Naive thymus-derived CD4-positive, alpha-beta T cell (primary cell): ENCODE measurements around the gene DOCK2. TPM values are rescaled to one million over a fixed set of nuclear protein-coding genes. Genes with fewer than 3 reads are reported as not detected.
"Not testable (repeated sequence)": the region's sequence is repeated elsewhere in the genome, so short reads cannot be mapped to it uniquely, and the experiment has no call there.

ENCODE experiments used
- ATAC-seq: fragments of 150-1000 bp; cut with Tn5 transposase; 2 replicates; pipeline ENCODE4 v1.10.0; 2021; ENCODE audit warnings: mild to moderate bottlenecking, moderate library complexity
- CTCF ChIA-PET: fragments of 350-600 bp; sonication (Branson Sonifier 250); formaldehyde crosslinking; loops from one replicate; lab custom pipeline; 2021; ENCODE audit warnings: antibody characterized with exemption; lab: Charles Lee
- POLR2A ChIA-PET: fragments of 350-600 bp; sonication (Branson Sonifier 250); formaldehyde crosslinking; loops from one replicate; lab custom pipeline; 2021; ENCODE audit warnings: antibody characterized with exemption, inconsistent platforms; lab: Charles Lee
- DNase-seq, 9 donors: peaks; one replicate each; pipeline versions ENCODE4 v3.0.0 to v3.0.0-alpha.2; 2020 to 2022; ENCODE audit warnings: mixed read lengths in 1 of 9
- H3K27ac ChIP-seq: one replicate; pipeline ENCODE4 v1.7.0; 2013; ENCODE audit warnings: mild to moderate bottlenecking, low read depth, low read length, moderate library complexity
- H3K27me3 ChIP-seq, 2 donors: one replicate each; pipeline ENCODE4 v1.7.0; 2013; ENCODE audit warnings: low read length in 2 of 2, mild to moderate bottlenecking in 2 of 2, moderate library complexity in 2 of 2; ENCODE audit not compliant: control insufficient read depth in 2 of 2, insufficient read depth in 2 of 2
- H3K36me3 ChIP-seq, 3 experiments: 1 replicate in 2 of 3; 2 replicates in 1 of 3; pipeline ENCODE4 v1.7.0; 2013; ENCODE audit warnings: low read length in 3 of 3, mild to moderate bottlenecking in 3 of 3, moderate library complexity in 1 of 3; ENCODE audit not compliant: insufficient read depth in 3 of 3, control insufficient read depth in 2 of 3
- H3K4me1 ChIP-seq, 2 donors: one replicate each; pipeline ENCODE4 v1.7.0; 2013; ENCODE audit warnings: low read length in 2 of 2, mild to moderate bottlenecking in 2 of 2, moderate library complexity in 1 of 2; ENCODE audit not compliant: control insufficient read depth in 2 of 2, insufficient read depth in 2 of 2
- H3K4me3 ChIP-seq: 2 replicates; pipeline ENCODE4 v1.7.0; 2013; ENCODE audit warnings: mild to moderate bottlenecking, low read length
- H3K9me3 ChIP-seq, 3 experiments: 1 replicate in 2 of 3; 2 replicates in 1 of 3; pipeline ENCODE4 v1.7.0; 2013; ENCODE audit warnings: low read length in 3 of 3; ENCODE audit not compliant: control insufficient read depth in 2 of 3
- H3K27ac Mint-ChIP-seq, 9 donors: one replicate each; pipeline ENCODE4 v1.8.0; 2020 to 2022; ENCODE audit warnings: mixed read lengths in 9 of 9, mild to moderate bottlenecking in 8 of 9, moderate library complexity in 5 of 9, inconsistent platforms in 2 of 9
- H3K27me3 Mint-ChIP-seq, 5 donors: one replicate each; pipeline ENCODE4 v1.8.0; 2021 to 2022; ENCODE audit warnings: mixed read lengths in 5 of 5, mild to moderate bottlenecking in 1 of 5
- H3K36me3 Mint-ChIP-seq, 5 donors: one replicate each; pipeline ENCODE4 v1.8.0; 2020 to 2022; ENCODE audit warnings: mixed read lengths in 5 of 5, mild to moderate bottlenecking in 3 of 5, inconsistent platforms in 1 of 5
- H3K4me1 Mint-ChIP-seq, 7 donors: one replicate each; pipeline ENCODE4 v1.8.0; 2020 to 2022; ENCODE audit warnings: mixed read lengths in 7 of 7, mild to moderate bottlenecking in 3 of 7, inconsistent platforms in 1 of 7
- H3K4me3 Mint-ChIP-seq, 10 donors: one replicate each; pipeline ENCODE4 v1.8.0; 2020 to 2022; ENCODE audit warnings: mild to moderate bottlenecking in 10 of 10, mixed read lengths in 10 of 10, moderate library complexity in 6 of 10, inconsistent platforms in 2 of 10
- H3K9me3 Mint-ChIP-seq, 11 donors: one replicate each; pipeline ENCODE4 v1.8.0; 2020 to 2022; ENCODE audit warnings: mixed read lengths in 11 of 11, mild to moderate bottlenecking in 4 of 11, inconsistent platforms in 1 of 11, moderate library complexity in 1 of 11
- intact Hi-C, 2 donors: fragments of 100-400 bp; cut with micrococcal nuclease; formaldehyde crosslinking; loops; one replicate each; pipeline ENCODE4 v1.15.1; 2023
- polyA plus RNA-seq, 2 donors: library from polyadenylated mRNA; unstranded; fragments of 300-500 nt; fragmentation: Illumina TruSeq; gene quantifications; one replicate each; pipeline ENCODE4 v1.2.3, GENCODE V29; 2021
- total RNA-seq, 6 experiments: library from RNA in 5 of 6; stranded (reverse) in 5 of 6; gene quantifications; 1 replicate in 5 of 6; 2 replicates in 1 of 6; pipeline ENCODE4 v1.2.3 and lab custom pipeline; 2021 to 2026

Gene DOCK2
- total and polyA plus RNA-seq, 7 experiments from 2014 or later, result 63.7 to 345 (median 202) TPM

DNA sequence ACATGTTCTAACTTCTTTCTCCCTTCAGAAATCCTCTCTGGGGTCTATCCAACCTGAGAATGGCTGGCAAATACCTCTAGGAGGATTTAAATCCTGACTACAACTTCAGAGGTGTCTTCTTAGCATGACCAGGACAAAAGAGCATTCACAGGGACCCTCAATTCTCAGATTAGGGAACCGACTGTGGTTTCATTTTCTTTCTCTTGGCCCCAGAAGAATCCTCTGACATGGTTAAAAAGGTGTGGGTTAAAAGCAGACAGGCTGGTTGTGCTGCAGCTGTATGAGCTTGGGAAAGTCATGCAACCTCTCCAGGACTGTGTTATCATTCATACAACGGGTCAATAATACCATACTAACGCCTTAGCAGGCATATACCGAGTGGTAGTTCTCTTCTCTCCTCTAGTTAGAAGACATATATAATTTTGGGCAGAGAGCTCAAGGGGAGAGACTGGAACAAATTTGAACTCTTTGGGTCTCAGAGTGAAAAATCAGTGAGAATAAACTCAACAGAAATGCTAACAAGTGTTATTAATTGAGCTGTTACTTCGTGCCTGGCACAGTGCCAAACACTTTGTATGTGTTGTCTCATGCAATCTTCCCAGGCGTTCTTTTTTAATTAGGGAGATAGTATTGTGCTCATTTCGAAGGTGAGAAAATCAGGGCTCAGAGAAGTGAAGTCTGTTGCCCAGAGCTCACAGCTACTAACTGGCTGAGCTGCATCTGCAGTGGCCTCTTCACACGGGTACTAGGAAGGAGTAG lies 308.0 kb downstream of the DOCK2 start:
- peak overlapping the region in 5 of 9 donors; percentile 0 to 49 (median 18) for H3K27ac Mint-ChIP-seq
- DNase-seq (no peak), ATAC-seq (no peak)
- Histone ChIP-seq H3K36me3 (peaks cover 0 to 11% (median 0%) of the 10 kb centered on the region in 3 experiments), H3K27me3 (no peaks in the 10 kb centered on the region), H3K9me3 (no peaks in the 10 kb centered on the region), H3K4me1 (no peaks in the 10 kb centered on the region), H3K27ac (no peak overlapping the region), H3K4me3 (no peak overlapping the region)
- ChIA-PET CTCF (no interaction called here), POLR2A (no interaction called here)
- H3K4me1 Mint-ChIP-seq, result peaks cover 4 to 13% (median 11%) of the 10 kb centered on the region in 7 donors
- intact Hi-C loops, result no loop called here
- H3K36me3 Mint-ChIP-seq, result peaks cover 12 to 55% (median 27%) of the 10 kb centered on the region in 5 donors
- H3K4me3 Mint-ChIP-seq, result no peak overlapping the region
- peaks cover 0 to 3% (median 0%) of the 10 kb centered on the region in 11 donors for H3K9me3 Mint-ChIP-seq
- H3K27me3 Mint-ChIP-seq, result no peaks in the 10 kb centered on the region

DNA sequence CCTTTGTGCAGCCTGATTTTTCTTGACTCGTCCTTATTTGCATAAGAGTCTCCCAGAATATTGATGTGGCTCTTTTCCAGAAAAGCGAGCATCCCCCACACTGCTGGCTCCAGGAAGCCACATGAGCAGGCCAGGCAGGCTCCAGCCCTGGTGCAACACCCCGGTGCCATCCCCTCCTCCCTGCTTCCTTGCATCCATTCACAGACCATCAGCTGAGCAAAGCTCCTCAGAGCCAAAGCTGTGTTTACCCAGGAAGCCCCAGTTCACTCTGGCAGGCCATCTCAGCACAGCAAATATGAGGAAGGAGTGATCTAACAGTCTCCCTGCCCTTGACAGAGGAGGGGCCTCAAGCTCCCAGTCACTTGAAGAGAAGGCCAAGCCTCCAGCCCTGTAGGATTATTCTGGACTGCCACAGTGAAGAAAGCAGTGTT lies 308.8 kb downstream of the DOCK2 start:
- H3K27ac Mint-ChIP-seq, result peak overlapping the region in 1 of 9 donors; percentile 43
- POLR2A ChIA-PET, result no interaction called here
- H3K36me3 ChIP-seq, result peaks cover 0 to 9% (median 0%) of the 10 kb centered on the region in 3 experiments
- CTCF ChIA-PET, result interaction anchor here (0.6 kb wide), 1 partner anchor 357 kb away, joined by 3 read pairs; no protein-coding TSS in a partner anchor
- H3K9me3 ChIP-seq, result no peaks in the 10 kb centered on the region
- H3K4me1 ChIP-seq, result no peaks in the 10 kb centered on the region
- H3K27me3 ChIP-seq, result no peaks in the 10 kb centered on the region
- intact Hi-C loops, result no loop called here
- H3K4me1 Mint-ChIP-seq, result peaks cover 4 to 13% (median 12%) of the 10 kb centered on the region in 7 donors
- no peaks in the 10 kb centered on the region for H3K27me3 Mint-ChIP-seq
- H3K9me3 Mint-ChIP-seq, result peaks cover 0 to 3% (median 0%) of the 10 kb centered on the region in 11 donors
- H3K4me3 ChIP-seq, result no peak overlapping the region
- H3K4me3 Mint-ChIP-seq, result no peak overlapping the region
- no peak for ATAC-seq
- H3K27ac ChIP-seq, result no peak overlapping the region
- H3K36me3 Mint-ChIP-seq, result peaks cover 12 to 62% (median 27%) of the 10 kb centered on the region in 5 donors
- DNase-seq, result no peak

DNA sequence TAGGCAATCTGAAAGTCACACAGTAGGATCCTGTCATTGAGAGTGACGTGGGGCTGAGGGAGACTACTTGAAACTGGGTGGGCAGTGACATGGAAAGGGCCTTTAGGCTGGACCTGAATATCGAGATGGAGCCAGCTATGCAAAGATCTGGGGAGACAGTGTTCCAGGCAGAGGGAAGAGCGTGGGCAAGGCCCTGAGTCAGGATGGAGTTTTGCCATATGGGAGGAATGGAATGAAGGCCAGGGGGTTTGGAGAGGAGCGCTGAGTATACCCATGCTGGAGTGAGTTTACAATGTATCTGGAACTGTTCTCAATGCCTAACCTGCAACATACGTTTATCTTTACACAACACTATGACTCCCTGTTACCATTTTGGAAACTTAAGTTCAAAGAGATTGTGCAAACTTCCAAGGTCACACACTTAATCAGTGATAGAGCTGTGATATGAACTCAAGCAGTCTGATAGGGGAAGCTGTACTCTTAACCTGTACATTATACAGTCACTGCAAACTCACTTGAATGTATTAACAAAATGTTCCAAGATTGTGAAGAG lies 309.7 kb downstream of the DOCK2 start:
- Mint-ChIP-seq H3K36me3 (peaks cover 12 to 69% (median 31%) of the 10 kb centered on the region in 5 donors), H3K27me3 (no peaks in the 10 kb centered on the region), H3K4me1 (peaks cover 4 to 18% (median 13%) of the 10 kb centered on the region in 7 donors), H3K4me3 (no peak overlapping the region), H3K27ac (no peak overlapping the region), H3K9me3 (peaks cover 0 to 3% (median 0%) of the 10 kb centered on the region in 11 donors)
- H3K27me3 ChIP-seq, result no peaks in the 10 kb centered on the region
- ATAC-seq (no peak), DNase-seq (no peak)
- intact Hi-C loops, result no loop called here
- no peak overlapping the region for H3K4me3 ChIP-seq
- H3K27ac ChIP-seq, result no peak overlapping the region
- CTCF ChIA-PET, result interaction anchor here (0.6 kb wide), 1 partner anchor 415 kb away, joined by 4 read pairs; no protein-coding TSS in a partner anchor
- no peaks in the 10 kb centered on the region for H3K4me1 ChIP-seq
- peaks cover 0 to 7% (median 0%) of the 10 kb centered on the region in 3 experiments for H3K36me3 ChIP-seq
- POLR2A ChIA-PET, result no interaction called here
- no peaks in the 10 kb centered on the region for H3K9me3 ChIP-seq

DNA sequence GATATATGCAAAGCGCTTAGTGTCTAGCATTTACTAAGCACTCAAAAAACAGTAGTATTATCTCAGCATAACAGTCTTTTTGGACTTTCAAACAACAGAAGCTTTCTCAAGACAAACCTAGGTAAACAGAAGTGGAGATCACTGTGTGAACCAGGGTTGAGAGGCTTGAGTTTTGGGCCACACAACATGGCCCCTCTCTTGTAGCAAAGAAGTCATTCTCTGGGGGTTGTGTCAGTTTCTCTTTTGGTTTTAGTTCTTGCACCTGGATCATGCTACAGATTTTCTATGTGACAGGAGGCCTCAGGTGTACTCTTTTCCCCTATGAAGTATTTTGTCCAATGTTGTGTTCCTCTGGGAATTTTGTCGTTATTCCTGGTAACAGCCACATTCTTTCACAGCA lies 313.3 kb downstream of the DOCK2 start:
- POLR2A ChIA-PET, result no interaction called here
- peaks cover 17 to 75% (median 39%) of the 10 kb centered on the region in 5 donors for H3K36me3 Mint-ChIP-seq

DNA sequence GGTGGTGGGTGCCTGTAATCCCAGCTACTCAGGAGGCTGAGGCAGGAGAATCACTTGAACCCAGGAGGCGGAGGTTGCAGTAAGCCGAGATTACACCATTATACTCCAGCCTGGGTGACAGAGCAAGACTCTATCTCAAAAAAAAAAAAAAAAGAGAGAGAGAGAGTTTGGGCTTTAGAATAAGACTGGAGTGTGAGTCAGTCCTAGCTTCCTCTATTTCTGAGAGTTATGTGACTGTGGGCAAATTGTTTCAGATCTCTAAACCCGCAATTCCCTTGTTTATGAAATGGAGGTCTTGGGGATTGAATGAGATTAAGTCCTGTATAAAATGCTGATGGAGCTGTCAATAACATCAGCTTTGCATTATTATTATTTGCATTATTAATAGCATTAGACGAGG lies 316.1 kb downstream of the DOCK2 start:
- H3K9me3 Mint-ChIP-seq, intact Hi-C loops, H3K27ac Mint-ChIP-seq, CTCF ChIA-PET, H3K27ac ChIP-seq, H3K4me1 ChIP-seq, H3K4me3 Mint-ChIP-seq, DNase-seq, H3K27me3 ChIP-seq, H3K4me3 ChIP-seq, H3K9me3 ChIP-seq, POLR2A ChIA-PET, H3K27me3 Mint-ChIP-seq: not testable (repeated sequence)
- ATAC-seq, result peak; percentile 69
- peaks cover 7 to 63% (median 29%) of the 10 kb centered on the region in 5 donors for H3K36me3 Mint-ChIP-seq
- H3K36me3 ChIP-seq, result peaks cover 0 to 17% (median 0%) of the 10 kb centered on the region in 3 experiments
- H3K4me1 Mint-ChIP-seq, result peaks cover 0 to 15% (median 2%) of the 10 kb centered on the region in 7 donors

More for the DNA sequence above, 313.3 kb downstream of the DOCK2 start:
- Histone ChIP-seq H3K27me3 (no peaks in the 10 kb centered on the region), H3K4me3 (no peak overlapping the region), H3K36me3 (peaks cover 0 to 17% (median 0%) of the 10 kb centered on the region in 3 experiments), H3K9me3 (no peaks in the 10 kb centered on the region), H3K27ac (no peak overlapping the region), H3K4me1 (no peaks in the 10 kb centered on the region)
- ATAC-seq, result no peak
- no peak overlapping the region for H3K4me3 Mint-ChIP-seq
- H3K27me3 Mint-ChIP-seq, result no peaks in the 10 kb centered on the region
- intact Hi-C loops, result no loop called here
- H3K4me1 Mint-ChIP-seq, result peaks cover 2 to 19% (median 5%) of the 10 kb centered on the region in 7 donors
- no peak overlapping the region for H3K27ac Mint-ChIP-seq
- CTCF ChIA-PET, result no interaction called here
- DNase-seq, result no peak
- H3K9me3 Mint-ChIP-seq, result peaks cover 0 to 3% (median 0%) of the 10 kb centered on the region in 11 donors

DNA sequence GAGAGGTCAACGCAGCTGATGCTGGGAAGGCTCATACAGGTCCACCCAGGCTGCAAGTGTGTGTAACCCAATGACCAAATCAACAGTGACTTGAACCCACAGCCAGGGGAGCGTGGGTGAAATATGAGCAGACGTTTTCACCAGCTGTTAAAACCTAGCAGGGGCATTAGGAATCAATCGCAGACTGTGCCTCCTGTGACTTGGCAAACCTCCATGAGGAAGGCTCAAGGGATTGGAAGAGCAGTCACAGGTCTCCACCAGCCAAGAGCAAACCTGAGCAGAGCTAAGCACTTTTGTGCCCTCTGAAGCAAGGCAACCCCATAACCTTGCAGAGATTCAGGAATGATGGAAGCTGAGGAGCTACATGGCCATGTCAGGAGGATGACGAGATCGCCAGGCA lies 317.7 kb downstream of the DOCK2 start:
- Histone ChIP-seq H3K9me3 (no peaks in the 10 kb centered on the region), H3K4me1 (no peaks in the 10 kb centered on the region), H3K4me3 (no peak overlapping the region), H3K36me3 (peaks cover 0 to 17% (median 0%) of the 10 kb centered on the region in 3 experiments), H3K27ac (no peak overlapping the region), H3K27me3 (no peaks in the 10 kb centered on the region)
- Mint-ChIP-seq H3K36me3 (peaks cover 4 to 53% (median 23%) of the 10 kb centered on the region in 5 donors), H3K4me3 (no peak overlapping the region), H3K27me3 (no peaks in the 10 kb centered on the region), H3K4me1 (peaks cover 0 to 18% (median 0%) of the 10 kb centered on the region in 7 donors), H3K9me3 (no peaks in the 10 kb centered on the region), H3K27ac (peak overlapping the region in 1 of 9 donors; percentile 57)
- POLR2A ChIA-PET, result no interaction called here
- CTCF ChIA-PET, result no interaction called here
- intact Hi-C loops, result no loop called here
- DNase-seq (no peak), ATAC-seq (no peak)
